ENCODE results near the gene TUBGCP6. TPM values are rescaled to one million over a fixed set of nuclear protein-coding genes. Genes with fewer than 3 reads are reported as not detected.
"Not testable (repeated sequence)": the region's sequence is repeated elsewhere in the genome, so short reads cannot be mapped to it uniquely, and the experiment has no call there.

Gene TUBGCP6
- polyA plus RNA-seq, 3 donors = 3.7 to 72.8 (median 4.3) TPM

DNA sequence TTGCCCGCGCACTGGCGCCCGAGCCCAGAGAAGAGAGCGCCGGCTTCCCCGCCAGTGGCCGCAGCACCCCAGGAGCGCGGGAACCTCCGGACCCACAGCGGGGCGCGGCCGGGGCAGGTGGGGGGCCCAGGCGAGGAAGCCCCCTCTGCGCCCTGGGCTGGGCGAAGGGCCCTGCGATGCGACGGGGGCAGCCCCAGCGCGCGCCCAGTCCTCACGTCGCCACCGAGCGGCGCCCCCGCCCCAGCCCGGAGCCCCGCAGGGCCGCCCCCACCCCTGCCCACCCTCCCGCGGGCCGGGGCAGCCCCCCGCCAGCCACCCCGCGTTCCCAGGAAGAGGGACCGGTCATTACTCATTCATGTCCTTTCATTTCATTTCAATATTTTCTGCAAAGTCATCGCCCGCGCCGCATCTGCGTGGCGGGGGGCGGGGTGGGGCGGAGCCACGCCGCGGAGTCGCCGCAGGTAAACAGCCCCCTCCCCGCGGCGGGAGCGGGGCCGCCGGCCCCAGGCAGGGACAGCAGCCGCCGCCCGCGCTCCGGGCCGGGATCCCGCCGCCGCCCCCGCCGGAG is 75.0 kb downstream of the TUBGCP6 start:
- H3K4me3 ChIP-seq (replicated peaks in 1 of 3; ENCODE audit: low read depth in 2 of 3, low read length in 3 of 3) = peak overlapping the region; percentile 7 to 48 (median 12)
- no peak for TF ChIP-seq CTCF (IDR thresholded peaks at IDR 0.05)
- intact Hi-C loops (cut with micrococcal nuclease) = loop anchor here in 1 of 2 donors (5.0 kb wide), 1 partner anchor 37 kb away; no protein-coding TSS in a partner anchor
- H3K36me3 ChIP-seq (replicated peaks in 1 of 2; ENCODE audit: control insufficient read depth in 1 of 2, insufficient read depth in 2 of 2, low read length in 2 of 2) = no peaks in the 10 kb centered on the region
- Mint-ChIP-seq H3K27me3 (ENCODE audit: low read depth in 3 of 3) (peaks cover 35 to 67% (median 37%) of the 10 kb centered on the region in 3 donors), H3K4me3 (peak overlapping the region; percentile 71 to 72), H3K36me3 (peaks cover 4 to 6% of the 10 kb centered on the region in 2 donors), H3K9me3 (peaks cover 0 to 18% (median 4%) of the 10 kb centered on the region in 7 donors), H3K4me1 (peaks cover 28% of the 10 kb centered on the region), H3K27ac (no peak overlapping the region)
- peak; percentile 52 to 70 (median 56) for DNase-seq
- no peak overlapping the region for H3K27ac ChIP-seq (ENCODE audit: low read depth in 1 of 2, low read length in 2 of 2)
- no peaks in the 10 kb centered on the region for H3K9me3 ChIP-seq (replicated peaks in 1 of 2; ENCODE audit: control insufficient read depth in 1 of 2, insufficient read depth in 1 of 2, low read length in 2 of 2)
- 0% methylated on average over 39 of the region's 70 CpGs for WGBS (ENCODE audit: insufficient coverage)
- H3K4me1 ChIP-seq (ENCODE audit: control insufficient read depth in 1 of 2, insufficient read depth in 2 of 2, low read length in 2 of 2) = peaks cover 13 to 33% of the 10 kb centered on the region in 2 donors
- peaks cover 8 to 33% of the 10 kb centered on the region in 2 donors for H3K27me3 ChIP-seq (ENCODE audit: control insufficient read depth in 2 of 2, insufficient read depth in 2 of 2, low read length in 2 of 2)
- no peaks in the 10 kb centered on the region for H4K20me1 ChIP-seq (ENCODE audit: insufficient read depth, low read length)
- peak overlapping the region; percentile 54 for H3K4me2 ChIP-seq (replicated peaks; ENCODE audit: extremely low read depth, low read length, poor library complexity, severe bottlenecking)
- peak overlapping the region; percentile 27 for H3K9ac ChIP-seq (ENCODE audit: insufficient read depth, low read length, poor library complexity, severe bottlenecking)
- H3K79me2 ChIP-seq (ENCODE audit: insufficient read depth, low read length) = no peaks in the 10 kb centered on the region
- H2AFZ ChIP-seq (ENCODE audit: insufficient read depth, low read depth, low read length, poor library complexity, severe bottlenecking) = no peak overlapping the region

- no peak for DNase-seq
- H3K9me3 Mint-ChIP-seq = peaks cover 0 to 18% (median 4%) of the 10 kb centered on the region in 7 donors
- no peaks in the 10 kb centered on the region for H3K79me2 ChIP-seq (ENCODE audit: insufficient read depth, low read length)
- H3K4me1 ChIP-seq (ENCODE audit: control insufficient read depth in 1 of 2, insufficient read depth in 2 of 2, low read length in 2 of 2) = peaks cover 13 to 33% of the 10 kb centered on the region in 2 donors
- peak overlapping the region in 1 of 3 experiments; percentile 48 for H3K4me3 ChIP-seq (replicated peaks in 1 of 3; ENCODE audit: low read depth in 2 of 3, low read length in 3 of 3)
- H4K20me1 ChIP-seq (ENCODE audit: insufficient read depth, low read length) = no peaks in the 10 kb centered on the region
- H3K4me1 Mint-ChIP-seq = peaks cover 28% of the 10 kb centered on the region
- H3K4me2 ChIP-seq (replicated peaks; ENCODE audit: extremely low read depth, low read length, poor library complexity, severe bottlenecking) = peak overlapping the region; percentile 54
- WGBS (ENCODE audit: insufficient coverage) = 15% methylated on average over 21 of the region's 36 CpGs
- peak overlapping the region; percentile 63 to 80 for H3K4me3 Mint-ChIP-seq
- no peak overlapping the region for H2AFZ ChIP-seq (ENCODE audit: insufficient read depth, low read depth, low read length, poor library complexity, severe bottlenecking)
- TF ChIP-seq CTCF (IDR thresholded peaks at IDR 0.05) = no peak
- H3K27ac Mint-ChIP-seq = peak overlapping the region in 2 of 7 donors; percentile 36 to 75
- peaks cover 35 to 66% (median 37%) of the 10 kb centered on the region in 3 donors for H3K27me3 Mint-ChIP-seq (ENCODE audit: low read depth in 3 of 3)
- no peak overlapping the region for H3K9ac ChIP-seq (ENCODE audit: insufficient read depth, low read length, poor library complexity, severe bottlenecking)
- intact Hi-C loops (cut with micrococcal nuclease) = no loop called here
- H3K36me3 ChIP-seq (replicated peaks in 1 of 2; ENCODE audit: control insufficient read depth in 1 of 2, insufficient read depth in 2 of 2, low read length in 2 of 2) = no peaks in the 10 kb centered on the region
- peaks cover 4 to 6% of the 10 kb centered on the region in 2 donors for H3K36me3 Mint-ChIP-seq
- no peak overlapping the region for H3K27ac ChIP-seq (ENCODE audit: low read depth in 1 of 2, low read length in 2 of 2)
- H3K9me3 ChIP-seq (replicated peaks in 1 of 2; ENCODE audit: control insufficient read depth in 1 of 2, insufficient read depth in 1 of 2, low read length in 2 of 2) = no peaks in the 10 kb centered on the region
- H3K27me3 ChIP-seq (ENCODE audit: control insufficient read depth in 2 of 2, insufficient read depth in 2 of 2, low read length in 2 of 2) = peaks cover 8 to 33% of the 10 kb centered on the region in 2 donors
Observed at GRCh38 chr22:50169181-50169759, 75.6 kb downstream of the TUBGCP6 start.

- DNase-seq; H4K20me1 ChIP-seq (ENCODE audit: insufficient read depth, low read length); H3K79me2 ChIP-seq (ENCODE audit: insufficient read depth, low read length); H3K27ac ChIP-seq (ENCODE audit: low read depth in 1 of 2, low read length in 2 of 2); H3K9me3 ChIP-seq (replicated peaks in 1 of 2; ENCODE audit: control insufficient read depth in 1 of 2, insufficient read depth in 1 of 2, low read length in 2 of 2); H3K36me3 Mint-ChIP-seq; H3K36me3 ChIP-seq (replicated peaks in 1 of 2; ENCODE audit: control insufficient read depth in 1 of 2, insufficient read depth in 2 of 2, low read length in 2 of 2); intact Hi-C loops (cut with micrococcal nuclease); H3K9ac ChIP-seq (ENCODE audit: insufficient read depth, low read length, poor library complexity, severe bottlenecking); H3K4me3 ChIP-seq (replicated peaks in 1 of 3; ENCODE audit: low read depth in 2 of 3, low read length in 3 of 3); H3K4me2 ChIP-seq (replicated peaks; ENCODE audit: extremely low read depth, low read length, poor library complexity, severe bottlenecking); H2AFZ ChIP-seq (ENCODE audit: insufficient read depth, low read depth, low read length, poor library complexity, severe bottlenecking): not testable (repeated sequence)
- Mint-ChIP-seq H3K27me3 (ENCODE audit: low read depth in 3 of 3) (peaks cover 32 to 64% (median 37%) of the 10 kb centered on the region in 3 donors), H3K4me3 (peak overlapping the region; percentile 63 to 80), H3K4me1 (peaks cover 27% of the 10 kb centered on the region), H3K27ac (peak overlapping the region in 1 of 7 donors; percentile 75), H3K9me3 (peaks cover 0 to 18% (median 4%) of the 10 kb centered on the region in 7 donors)
- peaks cover 11 to 30% of the 10 kb centered on the region in 2 donors for H3K4me1 ChIP-seq (ENCODE audit: control insufficient read depth in 1 of 2, insufficient read depth in 2 of 2, low read length in 2 of 2)
- H3K27me3 ChIP-seq (ENCODE audit: control insufficient read depth in 2 of 2, insufficient read depth in 2 of 2, low read length in 2 of 2) = peaks cover 8 to 33% of the 10 kb centered on the region in 2 donors
- 87% methylated on average over 3 of the region's 5 CpGs for WGBS (ENCODE audit: insufficient coverage)
Observed at GRCh38 chr22:50168490-50169180, 76.2 kb downstream of the TUBGCP6 start.

All from CD14-positive monocyte (primary cell).